HepG2 (cell line): Measurements from ENCODE around the gene LAMA5. TPM values are rescaled to one million over a fixed set of nuclear protein-coding genes. Genes with fewer than 3 reads are reported as not detected.

Experiments used
- BRD4 ChIP-seq: sonication (generic); formaldehyde crosslinking; IDR thresholded peaks from 2 replicates; pipeline ENCODE4 v1.4.0; 2020; ENCODE audit warnings: missing genetic modification reagents
- MEIS2 ChIP-seq: sonication (generic); formaldehyde crosslinking; IDR thresholded peaks from 2 replicates; pipeline ENCODE4 v1.9.0; 2021; ENCODE audit warnings: mild to moderate bottlenecking, missing genetic modification reagents
- PAWR ChIP-seq: sonication (generic); formaldehyde crosslinking; IDR thresholded peaks from 2 replicates; pipeline ENCODE4 v1.4.0; 2020; ENCODE audit warnings: missing genetic modification reagents, mild to moderate bottlenecking, borderline replicate concordance
- SMC3 ChIP-seq: IDR thresholded peaks from 2 replicates; pipeline ENCODE4 v1.6.1; 2011; ENCODE audit warnings: low read length, improper control_type of control experiment
- XRCC5 ChIP-seq: fragments of 200-400 bp; formaldehyde crosslinking; optimal IDR thresholded peaks from 2 replicates; pipeline ENCODE3; 2017; ENCODE audit warnings: mild to moderate bottlenecking, low read length
- ZNF292 ChIP-seq: sonication (generic); formaldehyde crosslinking; IDR thresholded peaks from 2 replicates; pipeline ENCODE4 v1.8.1; 2022; ENCODE audit warnings: mild to moderate bottlenecking, low read depth, missing genetic modification reagents, borderline replicate concordance
- polyA plus RNA-seq, 8 experiments: library from polyadenylated mRNA; depleted of rRNA in 3 of 8; stranded (reverse) in 7 of 8; unstranded in 1 of 8; fragments of >200 nt; fragmentation: Illumina TruSeq in 4 of 8; extraction: Trizol in 4 of 8; gene quantifications; 2 replicates each; pipeline versions ENCODE4 v1.2.1 to v1.2.3, GENCODE V29; 2011 to 2016; ENCODE audit warnings: low read depth in 4 of 8, missing spikeins in 1 of 8, mixed read lengths in 1 of 8; ENCODE audit not compliant: insufficient read depth in 1 of 8
- total RNA-seq, 5 experiments: library from RNA; depleted of rRNA; stranded (reverse); fragments of >200 nt; fragmentation: Illumina TruSeq; extraction: Trizol; gene quantifications; 2 replicates each; pipeline ENCODE4 v1.2.3, GENCODE V29; 2016; ENCODE audit warnings: low read depth in 1 of 5
- TF ChIP-seq, protein P1 (sequence below): sonication (generic); formaldehyde crosslinking; IDR thresholded peaks from 2 replicates; pipeline ENCODE4 v1.5.1; 2020; ENCODE audit warnings: mild to moderate bottlenecking, missing genetic modification reagents, moderate library complexity
- TF ChIP-seq, protein P2 (sequence below): sonication (generic); formaldehyde crosslinking; IDR thresholded peaks from 2 replicates; pipeline ENCODE4 v1.5.0; 2020; ENCODE audit warnings: mild to moderate bottlenecking, missing genetic modification reagents
- TF ChIP-seq, protein P3 (sequence below): sonication (generic); formaldehyde crosslinking; IDR thresholded peaks from 2 replicates; pipeline ENCODE4 v1.4.0; 2020; ENCODE audit warnings: missing genetic modification reagents, mild to moderate bottlenecking, borderline replicate concordance
- TF ChIP-seq, protein P4 (sequence below): sonication (generic); formaldehyde crosslinking; IDR thresholded peaks from 2 replicates; pipeline ENCODE4 v1.5.1; 2020; ENCODE audit warnings: mild to moderate bottlenecking, moderate library complexity, missing genetic modification reagents
- TF ChIP-seq, protein P5 (sequence below): sonication (generic); formaldehyde crosslinking; IDR thresholded peaks from 2 replicates; pipeline ENCODE4 v1.4.0; 2020; ENCODE audit warnings: missing genetic modification reagents
- TF ChIP-seq, protein P6 (sequence below): fragments of 450-650 bp; IDR thresholded peaks from 2 replicates; pipeline ENCODE4 v1.6.1; 2017

Gene LAMA5
- total and polyA plus RNA-seq, 2 of the 13 experiments (the other 11 are each of a cell fraction or from before 2014, with no cell fraction given) = 21.0 to 44.7 TPM

DNA sequence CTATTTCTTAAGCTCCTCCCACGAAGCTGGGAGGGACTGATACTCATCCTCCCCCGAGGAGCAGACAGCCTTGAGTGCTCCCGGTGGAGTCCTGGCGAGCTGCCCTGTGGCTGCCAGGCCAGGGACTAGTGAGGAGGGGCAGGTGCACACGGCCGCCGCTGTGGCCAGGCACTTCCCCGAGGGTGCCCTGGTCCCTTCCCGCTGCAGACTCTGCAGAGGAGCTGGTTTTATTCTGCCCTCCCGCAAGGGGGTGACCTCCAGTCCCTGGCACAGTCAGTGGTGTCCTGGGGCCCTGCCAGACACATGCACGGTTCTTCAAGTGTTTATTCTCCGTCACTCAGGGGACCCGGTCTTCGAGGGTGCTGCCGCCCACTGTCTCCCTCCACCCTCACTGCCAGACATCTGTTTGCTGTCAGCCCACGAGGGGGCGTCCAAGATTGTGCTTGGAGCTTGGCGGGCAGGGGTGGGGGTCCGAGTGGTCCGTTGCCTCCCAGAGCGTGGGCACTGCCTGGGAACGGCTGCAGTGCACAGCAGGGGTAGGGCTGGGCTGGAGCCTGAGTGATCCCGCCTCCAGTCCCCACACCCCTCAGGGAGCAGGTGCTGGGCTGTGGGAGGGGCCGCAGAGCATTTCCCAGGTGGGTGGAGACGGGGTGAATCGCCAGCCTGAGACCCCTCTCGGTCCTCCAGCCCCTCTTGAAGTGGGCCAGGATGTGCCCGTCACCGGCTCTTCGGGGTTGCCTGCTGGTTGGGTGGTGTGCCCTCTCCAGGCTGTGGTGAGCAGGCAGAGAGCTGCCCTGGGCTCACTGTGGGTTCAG, 43.0 kb upstream of the LAMA5 start (continued):
- TF ChIP-seq, protein P1, sequence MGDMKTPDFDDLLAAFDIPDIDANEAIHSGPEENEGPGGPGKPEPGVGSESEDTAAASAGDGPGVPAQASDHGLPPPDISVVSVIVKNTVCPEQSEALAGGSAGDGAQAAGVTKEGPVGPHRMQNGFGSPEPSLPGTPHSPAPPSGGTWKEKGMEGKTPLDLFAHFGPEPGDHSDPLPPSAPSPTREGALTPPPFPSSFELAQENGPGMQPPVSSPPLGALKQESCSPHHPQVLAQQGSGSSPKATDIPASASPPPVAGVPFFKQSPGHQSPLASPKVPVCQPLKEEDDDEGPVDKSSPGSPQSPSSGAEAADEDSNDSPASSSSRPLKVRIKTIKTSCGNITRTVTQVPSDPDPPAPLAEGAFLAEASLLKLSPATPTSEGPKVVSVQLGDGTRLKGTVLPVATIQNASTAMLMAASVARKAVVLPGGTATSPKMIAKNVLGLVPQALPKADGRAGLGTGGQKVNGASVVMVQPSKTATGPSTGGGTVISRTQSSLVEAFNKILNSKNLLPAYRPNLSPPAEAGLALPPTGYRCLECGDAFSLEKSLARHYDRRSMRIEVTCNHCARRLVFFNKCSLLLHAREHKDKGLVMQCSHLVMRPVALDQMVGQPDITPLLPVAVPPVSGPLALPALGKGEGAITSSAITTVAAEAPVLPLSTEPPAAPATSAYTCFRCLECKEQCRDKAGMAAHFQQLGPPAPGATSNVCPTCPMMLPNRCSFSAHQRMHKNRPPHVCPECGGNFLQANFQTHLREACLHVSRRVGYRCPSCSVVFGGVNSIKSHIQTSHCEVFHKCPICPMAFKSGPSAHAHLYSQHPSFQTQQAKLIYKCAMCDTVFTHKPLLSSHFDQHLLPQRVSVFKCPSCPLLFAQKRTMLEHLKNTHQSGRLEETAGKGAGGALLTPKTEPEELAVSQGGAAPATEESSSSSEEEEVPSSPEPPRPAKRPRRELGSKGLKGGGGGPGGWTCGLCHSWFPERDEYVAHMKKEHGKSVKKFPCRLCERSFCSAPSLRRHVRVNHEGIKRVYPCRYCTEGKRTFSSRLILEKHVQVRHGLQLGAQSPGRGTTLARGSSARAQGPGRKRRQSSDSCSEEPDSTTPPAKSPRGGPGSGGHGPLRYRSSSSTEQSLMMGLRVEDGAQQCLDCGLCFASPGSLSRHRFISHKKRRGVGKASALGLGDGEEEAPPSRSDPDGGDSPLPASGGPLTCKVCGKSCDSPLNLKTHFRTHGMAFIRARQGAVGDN (CRISPR knock-in tag) = peak; percentile 47; the same call in 1 of the 2 replicates
- TF ChIP-seq PAWR (CRISPR knock-in tag) = 0 out of 2 replicates have a peak, but pooled peaks have one; percentile 82
- TF ChIP-seq ZNF292 = peak; percentile 86
- TF ChIP-seq MEIS2 = 0 out of 2 replicates have a peak, but pooled peaks have one; percentile 4
- TF ChIP-seq BRD4 (CRISPR knock-in tag) = no peak
- TF ChIP-seq, protein P2, sequence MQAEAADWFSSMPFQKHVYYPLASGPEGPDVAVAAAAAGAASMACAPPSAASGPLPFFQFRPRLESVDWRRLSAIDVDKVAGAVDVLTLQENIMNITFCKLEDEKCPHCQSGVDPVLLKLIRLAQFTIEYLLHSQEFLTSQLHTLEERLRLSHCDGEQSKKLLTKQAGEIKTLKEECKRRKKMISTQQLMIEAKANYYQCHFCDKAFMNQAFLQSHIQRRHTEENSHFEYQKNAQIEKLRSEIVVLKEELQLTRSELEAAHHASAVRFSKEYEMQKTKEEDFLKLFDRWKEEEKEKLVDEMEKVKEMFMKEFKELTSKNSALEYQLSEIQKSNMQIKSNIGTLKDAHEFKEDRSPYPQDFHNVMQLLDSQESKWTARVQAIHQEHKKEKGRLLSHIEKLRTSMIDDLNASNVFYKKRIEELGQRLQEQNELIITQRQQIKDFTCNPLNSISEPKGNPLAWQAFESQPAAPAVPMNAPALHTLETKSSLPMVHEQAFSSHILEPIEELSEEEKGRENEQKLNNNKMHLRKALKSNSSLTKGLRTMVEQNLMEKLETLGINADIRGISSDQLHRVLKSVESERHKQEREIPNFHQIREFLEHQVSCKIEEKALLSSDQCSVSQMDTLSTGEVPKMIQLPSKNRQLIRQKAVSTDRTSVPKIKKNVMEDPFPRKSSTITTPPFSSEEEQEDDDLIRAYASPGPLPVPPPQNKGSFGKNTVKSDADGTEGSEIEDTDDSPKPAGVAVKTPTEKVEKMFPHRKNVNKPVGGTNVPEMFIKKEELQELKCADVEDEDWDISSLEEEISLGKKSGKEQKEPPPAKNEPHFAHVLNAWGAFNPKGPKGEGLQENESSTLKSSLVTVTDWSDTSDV (CRISPR knock-in tag) = peak; percentile 63; the same call in 1 of the 2 replicates
- 0 out of 2 replicates have a peak, but pooled peaks have one; percentile 1 for TF ChIP-seq SMC3
- TF ChIP-seq, protein P3, sequence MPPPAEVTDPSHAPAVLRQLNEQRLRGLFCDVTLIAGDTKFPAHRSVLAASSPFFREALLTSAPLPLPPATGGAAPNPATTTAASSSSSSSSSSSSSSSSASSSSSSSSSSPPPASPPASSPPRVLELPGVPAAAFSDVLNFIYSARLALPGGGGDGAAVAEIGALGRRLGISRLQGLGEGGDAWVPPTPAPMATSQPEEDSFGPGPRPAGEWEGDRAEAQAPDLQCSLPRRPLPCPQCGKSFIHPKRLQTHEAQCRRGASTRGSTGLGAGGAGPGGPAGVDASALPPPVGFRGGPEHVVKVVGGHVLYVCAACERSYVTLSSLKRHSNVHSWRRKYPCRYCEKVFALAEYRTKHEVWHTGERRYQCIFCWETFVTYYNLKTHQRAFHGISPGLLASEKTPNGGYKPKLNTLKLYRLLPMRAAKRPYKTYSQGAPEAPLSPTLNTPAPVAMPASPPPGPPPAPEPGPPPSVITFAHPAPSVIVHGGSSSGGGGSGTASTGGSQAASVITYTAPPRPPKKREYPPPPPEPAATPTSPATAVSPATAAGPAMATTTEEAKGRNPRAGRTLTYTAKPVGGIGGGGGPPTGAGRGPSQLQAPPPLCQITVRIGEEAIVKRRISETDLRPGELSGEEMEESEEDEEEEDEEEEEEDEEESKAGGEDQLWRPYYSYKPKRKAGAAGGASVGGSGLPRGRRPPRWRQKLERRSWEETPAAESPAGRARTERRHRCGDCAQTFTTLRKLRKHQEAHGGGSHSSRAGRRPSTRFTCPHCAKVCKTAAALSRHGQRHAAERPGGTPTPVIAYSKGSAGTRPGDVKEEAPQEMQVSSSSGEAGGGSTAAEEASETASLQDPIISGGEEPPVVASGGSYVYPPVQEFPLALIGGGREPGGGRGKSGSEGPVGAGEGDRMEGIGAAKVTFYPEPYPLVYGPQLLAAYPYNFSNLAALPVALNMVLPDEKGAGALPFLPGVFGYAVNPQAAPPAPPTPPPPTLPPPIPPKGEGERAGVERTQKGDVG = peak; percentile 92
- TF ChIP-seq, protein P4, sequence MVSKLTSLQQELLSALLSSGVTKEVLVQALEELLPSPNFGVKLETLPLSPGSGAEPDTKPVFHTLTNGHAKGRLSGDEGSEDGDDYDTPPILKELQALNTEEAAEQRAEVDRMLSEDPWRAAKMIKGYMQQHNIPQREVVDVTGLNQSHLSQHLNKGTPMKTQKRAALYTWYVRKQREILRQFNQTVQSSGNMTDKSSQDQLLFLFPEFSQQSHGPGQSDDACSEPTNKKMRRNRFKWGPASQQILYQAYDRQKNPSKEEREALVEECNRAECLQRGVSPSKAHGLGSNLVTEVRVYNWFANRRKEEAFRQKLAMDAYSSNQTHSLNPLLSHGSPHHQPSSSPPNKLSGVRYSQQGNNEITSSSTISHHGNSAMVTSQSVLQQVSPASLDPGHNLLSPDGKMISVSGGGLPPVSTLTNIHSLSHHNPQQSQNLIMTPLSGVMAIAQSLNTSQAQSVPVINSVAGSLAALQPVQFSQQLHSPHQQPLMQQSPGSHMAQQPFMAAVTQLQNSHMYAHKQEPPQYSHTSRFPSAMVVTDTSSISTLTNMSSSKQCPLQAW (CRISPR knock-in tag) = peak; percentile 70
- TF ChIP-seq, protein P5, sequence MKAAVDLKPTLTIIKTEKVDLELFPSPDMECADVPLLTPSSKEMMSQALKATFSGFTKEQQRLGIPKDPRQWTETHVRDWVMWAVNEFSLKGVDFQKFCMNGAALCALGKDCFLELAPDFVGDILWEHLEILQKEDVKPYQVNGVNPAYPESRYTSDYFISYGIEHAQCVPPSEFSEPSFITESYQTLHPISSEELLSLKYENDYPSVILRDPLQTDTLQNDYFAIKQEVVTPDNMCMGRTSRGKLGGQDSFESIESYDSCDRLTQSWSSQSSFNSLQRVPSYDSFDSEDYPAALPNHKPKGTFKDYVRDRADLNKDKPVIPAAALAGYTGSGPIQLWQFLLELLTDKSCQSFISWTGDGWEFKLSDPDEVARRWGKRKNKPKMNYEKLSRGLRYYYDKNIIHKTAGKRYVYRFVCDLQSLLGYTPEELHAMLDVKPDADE (CRISPR knock-in tag) = no peak
- TF ChIP-seq, protein P6, sequence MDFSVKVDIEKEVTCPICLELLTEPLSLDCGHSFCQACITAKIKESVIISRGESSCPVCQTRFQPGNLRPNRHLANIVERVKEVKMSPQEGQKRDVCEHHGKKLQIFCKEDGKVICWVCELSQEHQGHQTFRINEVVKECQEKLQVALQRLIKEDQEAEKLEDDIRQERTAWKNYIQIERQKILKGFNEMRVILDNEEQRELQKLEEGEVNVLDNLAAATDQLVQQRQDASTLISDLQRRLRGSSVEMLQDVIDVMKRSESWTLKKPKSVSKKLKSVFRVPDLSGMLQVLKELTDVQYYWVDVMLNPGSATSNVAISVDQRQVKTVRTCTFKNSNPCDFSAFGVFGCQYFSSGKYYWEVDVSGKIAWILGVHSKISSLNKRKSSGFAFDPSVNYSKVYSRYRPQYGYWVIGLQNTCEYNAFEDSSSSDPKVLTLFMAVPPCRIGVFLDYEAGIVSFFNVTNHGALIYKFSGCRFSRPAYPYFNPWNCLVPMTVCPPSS = no peak
- TF ChIP-seq XRCC5 = peak; percentile 85
